ENCODE measurements around the gene SQSTM1. TPM values are rescaled to one million over a fixed set of nuclear protein-coding genes. Genes with fewer than 3 reads are reported as not detected.

Gene SQSTM1
- total RNA-seq, 1 experiment from 2014 or later, result 78.5 TPM

- TF ChIP-seq ZBTB43 (CRISPR knock-in tag; IDR thresholded peaks at IDR 0.05), result no peak
- no peak for TF ChIP-seq HMGXB4 (CRISPR knock-in tag; IDR thresholded peaks at IDR 0.05)
- no peak for TF ChIP-seq NFE2L1 (CRISPR knock-in tag; IDR thresholded peaks at IDR 0.05)
- TF ChIP-seq GABPB1 (CRISPR knock-in tag; IDR thresholded peaks at IDR 0.05), result no peak
- no peak for TF ChIP-seq ZBTB21 (CRISPR knock-in tag; IDR thresholded peaks at IDR 0.05; ENCODE audit: borderline replicate concordance)
- no peak for TF ChIP-seq CDX4 (CRISPR knock-in tag; IDR thresholded peaks at IDR 0.05; ENCODE audit: borderline replicate concordance)
Measured at GRCh38 chr5:179773686-179774040, 47.0 kb upstream of the SQSTM1 start (continued).

- no peak for TF ChIP-seq CBFB (CRISPR knock-in tag; IDR thresholded peaks at IDR 0.05; ENCODE audit: low read depth)
- TF ChIP-seq EMX1 (CRISPR knock-in tag; IDR thresholded peaks at IDR 0.05), result no peak
- no peak for TF ChIP-seq ZNF219 (CRISPR knock-in tag; IDR thresholded peaks at IDR 0.05; ENCODE audit: borderline replicate concordance)
- no peak for TF ChIP-seq NFATC4 (CRISPR knock-in tag; IDR thresholded peaks at IDR 0.05)
- Mint-ChIP-seq H3K27ac (no peak overlapping the region), H3K27me3 (ENCODE audit: low read depth) (no peaks in the 10 kb centered on the region), H3K36me3 (peaks cover 60% of the 10 kb centered on the region), H3K4me3 (no peak overlapping the region), H3K9me3 (no peaks in the 10 kb centered on the region), H3K4me1 (no peaks in the 10 kb centered on the region)
- DNase-seq (ENCODE audit: low spot score) (no peak), ATAC-seq (no peak)
- POLR2A ChIA-PET, result no interaction called here
- CTCF ChIA-PET, result interaction anchor here (1.0 kb wide), 1 partner anchor 11 kb away, joined by 3 read pairs; no protein-coding TSS in a partner anchor
Measured at GRCh38 chr5:179774442-179774841, 46.3 kb upstream of the SQSTM1 start.

GRCh38 chr5:179776411-179776938 lies 44.2 kb upstream of the SQSTM1 start:
- POLR2A ChIA-PET, result interaction anchor here (0.6 kb wide), 1 partner anchor 42 kb away, joined by 3 read pairs; no protein-coding TSS in a partner anchor
- no peak overlapping the region for H3K4me3 Mint-ChIP-seq
- peaks cover 50% of the 10 kb centered on the region for H3K36me3 Mint-ChIP-seq
- ATAC-seq (no peak), DNase-seq (ENCODE audit: low spot score) (no peak)
- no peaks in the 10 kb centered on the region for H3K9me3 Mint-ChIP-seq
- H3K27ac Mint-ChIP-seq, result no peak overlapping the region
- no peak for TF ChIP-seq ZNF121 (CRISPR knock-in tag; IDR thresholded peaks at IDR 0.05)
- TF ChIP-seq CDX4 (CRISPR knock-in tag; IDR thresholded peaks at IDR 0.05; ENCODE audit: borderline replicate concordance), result no peak
- TF ChIP-seq ELF4 (CRISPR knock-in tag; IDR thresholded peaks at IDR 0.05; ENCODE audit: low read depth), result no peak
- TF ChIP-seq NFATC4 (CRISPR knock-in tag; IDR thresholded peaks at IDR 0.05), result no peak
- TF ChIP-seq CREB1 (CRISPR knock-in tag; IDR thresholded peaks at IDR 0.05), result no peak
- no peak for TF ChIP-seq TCF7 (CRISPR knock-in tag; IDR thresholded peaks at IDR 0.05; ENCODE audit: low read depth)
- no peak for TF ChIP-seq GTF2I (CRISPR knock-in tag; conservative IDR thresholded peaks at IDR 0.05)
- H3K4me1 Mint-ChIP-seq, result no peaks in the 10 kb centered on the region
- no peaks in the 10 kb centered on the region for H3K27me3 Mint-ChIP-seq (ENCODE audit: low read depth)
- CTCF ChIA-PET, result no interaction called here

GRCh38 chr5:179777456-179777855 lies 43.2 kb upstream of the SQSTM1 start:
- Mint-ChIP-seq H3K27ac (no peak overlapping the region), H3K4me1 (no peaks in the 10 kb centered on the region), H3K9me3 (no peaks in the 10 kb centered on the region), H3K4me3 (no peak overlapping the region), H3K27me3 (ENCODE audit: low read depth) (no peaks in the 10 kb centered on the region), H3K36me3 (peaks cover 42% of the 10 kb centered on the region)
- no peak for DNase-seq (ENCODE audit: low spot score)
- POLR2A ChIA-PET, result no interaction called here
- no peak for ATAC-seq
- CTCF ChIA-PET, result interaction anchor here (0.6 to 0.8 kb wide), 2 partner anchors 14 to 18 kb away, joined by 3 read pairs; no protein-coding TSS in a partner anchor
- TF ChIP-seq SOX15 (CRISPR knock-in tag; IDR thresholded peaks at IDR 0.05) (no peak), RELA (CRISPR knock-in tag; IDR thresholded peaks at IDR 0.05; ENCODE audit: borderline replicate concordance) (no peak), IRF1 (CRISPR knock-in tag; IDR thresholded peaks at IDR 0.05) (no peak), ATF2 (CRISPR knock-in tag; IDR thresholded peaks at IDR 0.05; ENCODE audit: borderline replicate concordance, low read depth) (no peak), E2F5 (CRISPR knock-in tag; IDR thresholded peaks at IDR 0.05) (no peak), SP1 (CRISPR knock-in tag; conservative IDR thresholded peaks at IDR 0.05) (no peak), CREM (CRISPR knock-in tag; IDR thresholded peaks at IDR 0.05) (no peak)

Data from WTC11 (cell line).